HepG2 (cell line): Measurements from ENCODE around the gene CHD9. TPM values are rescaled to one million over a fixed set of nuclear protein-coding genes. Genes with fewer than 3 reads are reported as not detected.

Experiments
- EED ChIP-seq: sonication (generic); formaldehyde crosslinking; IDR thresholded peaks from 2 replicates; pipeline ENCODE4 v1.5.0; 2020; ENCODE audit warnings: mild to moderate bottlenecking, missing genetic modification reagents
- HMG20A ChIP-seq: IDR thresholded peaks from 2 replicates; pipeline ENCODE4 v1.6.1; 2016; ENCODE audit warnings: borderline replicate concordance
- HNF4G ChIP-seq, 2 experiments: sonication (generic) in 1 of 2; formaldehyde crosslinking in 1 of 2; IDR thresholded peaks; 2 replicates each; pipeline versions ENCODE4 v1.4.0 to v1.6.1; 2011 to 2020; ENCODE audit warnings: borderline replicate concordance in 2 of 2, low read depth in 2 of 2, mild to moderate bottlenecking in 2 of 2, low read length in 1 of 2, missing genetic modification reagents in 1 of 2, moderate library complexity in 1 of 2
- ZBTB38 ChIP-seq: sonication (generic); formaldehyde crosslinking; IDR thresholded peaks from 2 replicates; pipeline ENCODE4 v1.5.1; 2020; ENCODE audit warnings: mild to moderate bottlenecking, missing genetic modification reagents
- ZFX ChIP-seq: sonication (generic); formaldehyde crosslinking; IDR thresholded peaks from 2 replicates; pipeline ENCODE4 v1.4.0; 2020; ENCODE audit warnings: mild to moderate bottlenecking, low read depth, missing genetic modification reagents, moderate library complexity
- ZKSCAN5 ChIP-seq: sonication (generic); formaldehyde crosslinking; IDR thresholded peaks from 2 replicates; pipeline ENCODE4 v1.5.1; 2020; ENCODE audit warnings: mild to moderate bottlenecking, missing genetic modification reagents
- ZNF232 ChIP-seq: sonication (generic); formaldehyde crosslinking; IDR thresholded peaks from 2 replicates; pipeline ENCODE4 v1.4.0; 2020; ENCODE audit warnings: missing genetic modification reagents, borderline replicate concordance
- ZNF256 ChIP-seq: sonication (generic); formaldehyde crosslinking; conservative IDR thresholded peaks from 2 replicates; pipeline ENCODE4 v1.4.0; 2020; ENCODE audit warnings: missing genetic modification reagents
- ZNF891 ChIP-seq: sonication (generic); formaldehyde crosslinking; IDR thresholded peaks from 2 replicates; pipeline ENCODE4 v1.5.0; 2020; ENCODE audit warnings: mild to moderate bottlenecking, missing genetic modification reagents
- polyA plus RNA-seq, 8 experiments: library from polyadenylated mRNA; depleted of rRNA in 3 of 8; stranded (reverse) in 7 of 8; unstranded in 1 of 8; fragments of >200 nt; fragmentation: Illumina TruSeq in 4 of 8; extraction: Trizol in 4 of 8; gene quantifications; 2 replicates each; pipeline versions ENCODE4 v1.2.1 to v1.2.3, GENCODE V29; 2011 to 2016; ENCODE audit warnings: low read depth in 4 of 8, missing spikeins in 1 of 8, mixed read lengths in 1 of 8; ENCODE audit not compliant: insufficient read depth in 1 of 8
- total RNA-seq, 5 experiments: library from RNA; depleted of rRNA; stranded (reverse); fragments of >200 nt; fragmentation: Illumina TruSeq; extraction: Trizol; gene quantifications; 2 replicates each; pipeline ENCODE4 v1.2.3, GENCODE V29; 2016; ENCODE audit warnings: low read depth in 1 of 5
- TF ChIP-seq, protein P1 (sequence below): sonication (generic); formaldehyde crosslinking; IDR thresholded peaks from 2 replicates; pipeline ENCODE4 v1.5.0; 2020; ENCODE audit warnings: missing genetic modification reagents, mild to moderate bottlenecking, borderline replicate concordance

CHD9 gene
- total and polyA plus RNA-seq, 2 of the 13 experiments (the other 11 are each of a cell fraction or from before 2014, with no cell fraction given) = 23.4 to 27.7 TPM

DNA sequence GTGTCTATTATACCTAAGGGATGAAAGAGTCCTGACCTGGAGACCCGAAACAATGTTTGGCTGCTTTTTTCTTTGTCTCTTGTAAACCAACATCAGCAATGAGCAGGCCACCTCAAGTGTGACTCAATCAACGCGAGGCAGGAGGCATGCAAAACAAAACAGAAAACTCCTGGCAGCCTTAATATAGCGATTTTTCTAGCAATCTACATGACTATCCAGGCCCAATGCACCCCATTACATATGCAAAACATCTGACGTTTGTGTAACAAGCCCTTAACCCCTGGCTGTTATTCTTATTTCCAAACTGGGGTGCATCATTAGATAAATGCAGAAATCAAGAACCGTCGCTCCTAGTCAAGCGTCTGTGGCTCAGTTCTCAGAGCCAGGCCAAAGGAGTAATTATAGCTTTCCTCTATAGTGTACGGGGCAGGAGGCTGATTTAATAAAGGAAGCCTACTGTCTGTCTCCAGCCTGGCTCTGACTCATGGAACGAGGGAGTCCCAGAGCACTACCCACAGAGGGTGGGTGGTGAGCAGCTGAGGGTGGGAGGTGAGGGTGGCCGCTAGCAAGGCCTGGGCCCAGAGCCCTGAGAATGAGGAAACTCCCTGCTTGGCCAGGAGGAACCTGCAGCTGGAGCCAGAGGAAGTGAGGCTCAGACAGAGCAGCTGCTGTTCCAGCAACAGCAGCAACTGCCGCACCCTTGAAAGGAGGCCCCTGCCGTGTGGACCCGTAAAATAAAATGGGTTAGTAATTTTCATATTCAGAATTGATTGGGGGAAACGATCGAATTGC lies 43.9 kb downstream of the CHD9 start (continued):
- TF ChIP-seq, protein P1, sequence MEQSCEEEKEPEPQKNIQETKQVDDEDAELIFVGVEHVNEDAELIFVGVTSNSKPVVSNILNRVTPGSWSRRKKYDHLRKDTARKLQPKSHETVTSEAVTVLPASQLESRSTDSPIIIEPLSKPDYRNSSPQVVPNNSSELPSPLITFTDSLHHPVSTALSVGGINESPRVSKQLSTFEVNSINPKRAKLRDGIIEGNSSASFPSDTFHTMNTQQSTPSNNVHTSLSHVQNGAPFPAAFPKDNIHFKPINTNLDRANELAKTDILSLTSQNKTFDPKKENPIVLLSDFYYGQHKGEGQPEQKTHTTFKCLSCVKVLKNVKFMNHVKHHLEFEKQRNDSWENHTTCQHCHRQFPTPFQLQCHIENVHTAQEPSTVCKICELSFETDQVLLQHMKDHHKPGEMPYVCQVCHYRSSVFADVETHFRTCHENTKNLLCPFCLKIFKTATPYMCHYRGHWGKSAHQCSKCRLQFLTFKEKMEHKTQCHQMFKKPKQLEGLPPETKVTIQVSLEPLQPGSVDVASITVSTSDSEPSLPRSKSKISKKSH = 0 out of 2 replicates have a peak, but pooled peaks have one; percentile 39
- TF ChIP-seq HNF4G (IDR thresholded peaks at IDR 0.05; ENCODE audit: borderline replicate concordance, low read depth, low read length) = no peak
- 0 out of 2 replicates have a peak, but pooled peaks have one; percentile 23 for TF ChIP-seq HNF4G (CRISPR knock-in tag; IDR thresholded peaks at IDR 0.05; ENCODE audit: borderline replicate concordance, low read depth)
- no peak for TF ChIP-seq ZNF232
- TF ChIP-seq HMG20A = no peak
- TF ChIP-seq EED (CRISPR knock-in tag) = no peak
- TF ChIP-seq ZFX (CRISPR knock-in tag) = 0 out of 2 replicates have a peak, but pooled peaks have one; percentile 11
- TF ChIP-seq ZNF256 (CRISPR knock-in tag) = no peak
- TF ChIP-seq ZNF891 (CRISPR knock-in tag) = peak; percentile 4; the same call in 1 of the 2 replicates
- 0 out of 2 replicates have a peak, but pooled peaks have one; percentile 54 for TF ChIP-seq ZKSCAN5 (CRISPR knock-in tag)
- peak; percentile 43; the same call in 1 of the 2 replicates for TF ChIP-seq ZBTB38 (CRISPR knock-in tag)
